HepG2 (cell line): ENCODE results near the gene CDKN2C. TPM values are rescaled to one million over a fixed set of nuclear protein-coding genes. Genes with fewer than 3 reads are reported as not detected.

Experiments used
- ELF3 ChIP-seq: IDR thresholded peaks from 2 replicates; pipeline ENCODE4 v1.6.1; 2016; ENCODE audit warnings: missing genetic modification reagents, missing compliant biosample characterization
- GATAD1 ChIP-seq: IDR thresholded peaks from 2 replicates; pipeline ENCODE4 v1.6.1; 2016; ENCODE audit warnings: missing genetic modification reagents, missing compliant biosample characterization
- HBP1 ChIP-seq: IDR thresholded peaks from 2 replicates; pipeline ENCODE4 v1.6.1; 2016; ENCODE audit warnings: low read depth, control low read depth
- HMG20A ChIP-seq: IDR thresholded peaks from 2 replicates; pipeline ENCODE4 v1.6.1; 2016; ENCODE audit warnings: borderline replicate concordance
- HOXA9 ChIP-seq: sonication (generic); formaldehyde crosslinking; IDR thresholded peaks from 2 replicates; pipeline ENCODE4 v1.8.1; 2022; ENCODE audit warnings: missing genetic modification reagents, mild to moderate bottlenecking, moderate library complexity, borderline replicate concordance
- KLF12 ChIP-seq: sonication (generic); formaldehyde crosslinking; IDR thresholded peaks from 2 replicates; pipeline ENCODE4 v1.4.0; 2020; ENCODE audit warnings: missing genetic modification reagents, borderline replicate concordance
- PPARG ChIP-seq: conservative IDR thresholded peaks from 2 replicates; pipeline ENCODE4 v1.6.1; 2016; ENCODE audit warnings: missing biosample characterization, missing genetic modification reagents
- REL ChIP-seq: sonication (generic); formaldehyde crosslinking; conservative IDR thresholded peaks from 2 replicates; pipeline ENCODE4 v1.8.0; 2022; ENCODE audit warnings: mild to moderate bottlenecking, missing genetic modification reagents, moderate library complexity
- RFXAP ChIP-seq: sonication (generic); formaldehyde crosslinking; IDR thresholded peaks from 2 replicates; pipeline ENCODE4 v1.4.0; 2020; ENCODE audit warnings: missing genetic modification reagents, borderline replicate concordance
- SMAD3 ChIP-seq: sonication (generic); formaldehyde crosslinking; IDR thresholded peaks from 2 replicates; pipeline ENCODE4 v1.4.0; 2020; ENCODE audit warnings: missing genetic modification reagents
- TCF12 ChIP-seq, 2 experiments: fragments of 450-650 bp in 1 of 2; sonication (generic) in 1 of 2; formaldehyde crosslinking in 1 of 2; IDR thresholded peaks; 2 replicates each; pipeline versions ENCODE4 v1.6.1 to v1.8.0; 2017 to 2022; ENCODE audit warnings: antibody characterized with exemption in 1 of 2, mild to moderate bottlenecking in 1 of 2, missing genetic modification reagents in 1 of 2, moderate library complexity in 1 of 2
- YEATS2 ChIP-seq: sonication (generic); formaldehyde crosslinking; IDR thresholded peaks from 2 replicates; pipeline ENCODE4 v1.4.0; 2020; ENCODE audit warnings: missing genetic modification reagents, borderline replicate concordance
- ZNF282 ChIP-seq: fragments of 450-650 bp; IDR thresholded peaks from 2 replicates; pipeline ENCODE4 v1.6.1; 2018; ENCODE audit not compliant: partially characterized antibody
- ZNF580 ChIP-seq: IDR thresholded peaks from 2 replicates; pipeline ENCODE4 v1.6.1; 2016; ENCODE audit warnings: low read depth, borderline replicate concordance
- ZNF83 ChIP-seq: sonication (generic); formaldehyde crosslinking; IDR thresholded peaks from 2 replicates; pipeline ENCODE4 v1.4.0; 2020; ENCODE audit warnings: missing genetic modification reagents, mild to moderate bottlenecking, borderline replicate concordance
- ZSCAN21 ChIP-seq: sonication (generic); formaldehyde crosslinking; IDR thresholded peaks from 2 replicates; pipeline ENCODE4 v1.8.0; 2022; ENCODE audit warnings: mild to moderate bottlenecking, missing genetic modification reagents, moderate library complexity, borderline replicate concordance
- polyA plus RNA-seq, 8 experiments: library from polyadenylated mRNA; depleted of rRNA in 3 of 8; stranded (reverse) in 7 of 8; unstranded in 1 of 8; fragments of >200 nt; fragmentation: Illumina TruSeq in 4 of 8; extraction: Trizol in 4 of 8; gene quantifications; 2 replicates each; pipeline versions ENCODE4 v1.2.1 to v1.2.3, GENCODE V29; 2011 to 2016; ENCODE audit warnings: low read depth in 4 of 8, missing spikeins in 1 of 8, mixed read lengths in 1 of 8; ENCODE audit not compliant: insufficient read depth in 1 of 8
- total RNA-seq, 5 experiments: library from RNA; depleted of rRNA; stranded (reverse); fragments of >200 nt; fragmentation: Illumina TruSeq; extraction: Trizol; gene quantifications; 2 replicates each; pipeline ENCODE4 v1.2.3, GENCODE V29; 2016; ENCODE audit warnings: low read depth in 1 of 5
- TF ChIP-seq, protein P1 (sequence below): sonication (generic); formaldehyde crosslinking; IDR thresholded peaks from 2 replicates; pipeline ENCODE4 v1.5.0; 2020; ENCODE audit warnings: missing genetic modification reagents
- TF ChIP-seq, protein P2 (sequence below): IDR thresholded peaks from 2 replicates; pipeline ENCODE4 v1.6.1; 2016; ENCODE audit warnings: missing biosample characterization, missing genetic modification reagents, low read depth

The CDKN2C gene
- total and polyA plus RNA-seq, 2 of the 13 experiments (the other 11 are each of a cell fraction or from before 2014, with no cell fraction given) = 7.8 to 13.7 TPM

- TF ChIP-seq, protein P1, sequence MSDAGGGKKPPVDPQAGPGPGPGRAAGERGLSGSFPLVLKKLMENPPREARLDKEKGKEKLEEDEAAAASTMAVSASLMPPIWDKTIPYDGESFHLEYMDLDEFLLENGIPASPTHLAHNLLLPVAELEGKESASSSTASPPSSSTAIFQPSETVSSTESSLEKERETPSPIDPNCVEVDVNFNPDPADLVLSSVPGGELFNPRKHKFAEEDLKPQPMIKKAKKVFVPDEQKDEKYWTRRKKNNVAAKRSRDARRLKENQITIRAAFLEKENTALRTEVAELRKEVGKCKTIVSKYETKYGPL (CRISPR knock-in tag) = no peak
- peak; percentile 66; the same call in 1 of the 2 replicates for TF ChIP-seq ZNF580 (CRISPR knock-in tag)
- TF ChIP-seq HOXA9 (CRISPR knock-in tag) = 0 out of 2 replicates have a peak, but pooled peaks have one; percentile 60
- peak; percentile 50; the same call in 1 of the 2 replicates for TF ChIP-seq KLF12
- TF ChIP-seq ZNF282 = no peak
- TF ChIP-seq HMG20A (CRISPR knock-in tag) = 0 out of 2 replicates have a peak, but pooled peaks have one; percentile 14
- TF ChIP-seq ZSCAN21 (CRISPR knock-in tag) = peak; percentile 76; the same call in 1 of the 2 replicates
- TF ChIP-seq, protein P2, sequence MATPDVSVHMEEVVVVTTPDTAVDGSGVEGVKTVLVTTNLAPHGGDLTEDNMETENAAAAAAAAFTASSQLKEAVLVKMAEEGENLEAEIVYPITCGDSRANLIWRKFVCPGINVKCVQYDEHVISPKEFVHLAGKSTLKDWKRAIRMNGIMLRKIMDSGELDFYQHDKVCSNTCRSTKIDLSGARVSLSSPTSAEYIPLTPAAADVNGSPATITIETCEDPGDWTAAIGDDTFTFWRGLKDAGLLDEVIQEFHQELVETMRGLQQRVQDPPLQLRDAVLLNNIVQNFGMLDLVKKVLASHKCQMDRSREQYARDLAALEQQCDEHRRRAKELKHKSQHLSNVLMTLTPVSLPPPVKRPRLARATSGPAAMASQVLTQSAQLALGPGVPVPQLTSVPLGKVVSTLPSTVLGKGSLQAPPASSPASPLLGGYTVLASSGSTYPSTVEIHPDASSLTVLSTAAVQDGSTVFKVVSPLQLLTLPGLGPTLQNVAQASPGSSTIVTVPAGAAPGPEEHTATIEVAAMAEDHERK (CRISPR knock-in tag) = peak; percentile 53; the same call in 1 of the 2 replicates
- peak; percentile 85; the same call in 1 of the 2 replicates for TF ChIP-seq ZNF83 (CRISPR knock-in tag)
- peak; percentile 78; the same call in 1 of the 2 replicates for TF ChIP-seq SMAD3 (CRISPR knock-in tag)
- TF ChIP-seq ELF3 (CRISPR knock-in tag) = peak; percentile 75
- peak; percentile 51; the same call in 1 of the 2 replicates for TF ChIP-seq HBP1 (CRISPR knock-in tag)
- TF ChIP-seq PPARG (CRISPR knock-in tag) = peak; percentile 52; the same call in 1 of the 2 replicates
- TF ChIP-seq RFXAP (CRISPR knock-in tag) = peak; percentile 63; the same call in 1 of the 2 replicates
- TF ChIP-seq TCF12 (IDR thresholded peaks at IDR 0.05) = no peak
- 0 out of 2 replicates have a peak, but pooled peaks have one; percentile 59 for TF ChIP-seq TCF12 (CRISPR knock-in tag; IDR thresholded peaks at IDR 0.05)
- TF ChIP-seq YEATS2 (CRISPR knock-in tag) = peak; percentile 97
- peak; percentile 74; the same call in 1 of the 2 replicates for TF ChIP-seq REL (CRISPR knock-in tag)
- TF ChIP-seq GATAD1 (CRISPR knock-in tag) = peak; percentile 99
These were observed 9.9 kb upstream of the CDKN2C start, which contains the start of gene FAF1 (continued) for GRCh38 chr1:50959913-50960844.
